Fibroblast of lung (primary cell): ENCODE results near the gene C1orf115.
"Not testable (repeated sequence)": the region's sequence is repeated elsewhere in the genome, so short reads cannot be mapped to it uniquely, and the experiment has no call there.

ENCODE experiments used
- CTCF ChIP-seq, 2 donors: IDR thresholded peaks in 1 of 2; conservative IDR thresholded peaks in 1 of 2; 1 replicate in 1 of 2; 2 replicates in 1 of 2; pipeline ENCODE4 v1.5.1; 2011 to 2012; ENCODE audit warnings: low read length in 2 of 2, control low read depth in 1 of 2, inconsistent platforms in 1 of 2, low read depth in 1 of 2, mild to moderate bottlenecking in 1 of 2
- EZH2 ChIP-seq: IDR thresholded peaks from 2 replicates; pipeline ENCODE4 v1.5.1; 2012; ENCODE audit warnings: low read length, control low read depth, mild to moderate bottlenecking; ENCODE audit errors: missing control alignments

- TF ChIP-seq EZH2; CTCF (conservative IDR thresholded peaks at IDR 0.05 in 1 of 2, IDR thresholded peaks at IDR 0.05 in 1 of 2; ENCODE audit: low read depth in 1 of 2, low read length in 2 of 2): not testable (repeated sequence)
These were observed 25.8 kb downstream of the C1orf115 start for GRCh38 chr1:220715986-220716385.
